AG09309 (cell line): Measurements from ENCODE around the gene NOS3.

ENCODE experiments used
- DNase-seq: peaks from one replicate; pipeline ENCODE4 v3.0.0-alpha.2; 2010; ENCODE audit warnings: low read depth
- H3K4me3 ChIP-seq: 2 replicates; pipeline ENCODE4 v1.5.1; 2011; ENCODE audit warnings: mild to moderate bottlenecking, low read depth, low read length, moderate library complexity; ENCODE audit not compliant: control insufficient read depth
- CTCF ChIP-seq: IDR thresholded peaks from 2 replicates; pipeline ENCODE4 v1.5.1; 2011; ENCODE audit warnings: mild to moderate bottlenecking, low read depth, low read length, inconsistent platforms; ENCODE audit not compliant: insufficient read depth, control insufficient read depth; ENCODE audit errors: missing control alignments

NOS3 gene

DNA sequence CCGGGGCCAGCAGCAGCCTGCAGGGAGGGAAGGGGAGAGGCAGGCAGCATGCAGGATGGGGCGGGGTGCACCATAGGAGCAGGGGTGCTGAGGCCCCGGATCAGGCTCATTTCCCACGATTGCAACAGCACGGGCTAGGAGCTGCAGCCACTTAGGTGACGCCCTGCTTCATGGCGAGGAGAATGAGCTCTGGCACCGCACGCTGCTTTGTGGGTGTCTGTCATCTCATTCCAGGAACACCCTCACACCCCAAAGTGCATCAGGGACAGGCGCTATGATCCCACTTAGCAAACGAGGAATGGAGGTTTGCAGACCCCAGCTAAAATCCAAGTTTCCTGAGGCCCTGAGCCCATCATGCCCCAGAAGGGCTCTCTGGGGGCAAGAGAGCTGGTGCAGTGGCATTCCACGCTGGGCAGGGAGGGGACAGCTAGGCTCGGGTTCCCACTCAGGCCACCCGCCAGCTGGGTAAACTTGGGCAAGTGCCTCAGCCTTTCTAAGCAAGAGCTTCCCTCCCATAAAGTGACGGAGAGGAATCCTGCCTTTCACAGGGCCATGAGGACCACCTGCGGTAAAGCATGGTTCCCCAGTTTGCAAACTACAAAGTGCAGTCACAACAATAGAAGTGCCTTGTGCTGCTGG, 22.0 kb upstream of the NOS3 start:
- no peak for DNase-seq
- no peak for TF ChIP-seq CTCF
- H3K4me3 ChIP-seq = no peak overlapping the region

DNA sequence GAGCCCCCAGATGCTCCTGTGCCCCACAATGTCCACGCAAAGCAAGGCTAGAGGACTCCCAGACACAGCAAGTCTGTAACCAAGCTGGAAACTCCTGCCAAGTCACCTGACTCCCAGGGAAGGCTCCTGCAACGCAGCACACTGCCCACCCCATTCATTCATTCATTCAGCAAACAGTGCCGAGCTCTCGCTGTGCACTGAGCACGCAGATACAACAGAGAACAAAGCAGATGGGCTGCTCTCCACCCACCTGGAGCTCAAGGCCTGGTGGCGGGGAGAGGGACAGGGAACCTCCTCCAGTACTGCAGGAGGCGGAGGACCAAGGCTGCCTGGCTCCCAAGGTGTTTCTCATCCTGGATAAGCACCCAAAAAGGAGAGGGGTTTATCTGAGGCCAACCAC, 21.3 kb upstream of the NOS3 start:
- no peak for DNase-seq
- no peak for TF ChIP-seq CTCF
- H3K4me3 ChIP-seq = no peak overlapping the region

DNA sequence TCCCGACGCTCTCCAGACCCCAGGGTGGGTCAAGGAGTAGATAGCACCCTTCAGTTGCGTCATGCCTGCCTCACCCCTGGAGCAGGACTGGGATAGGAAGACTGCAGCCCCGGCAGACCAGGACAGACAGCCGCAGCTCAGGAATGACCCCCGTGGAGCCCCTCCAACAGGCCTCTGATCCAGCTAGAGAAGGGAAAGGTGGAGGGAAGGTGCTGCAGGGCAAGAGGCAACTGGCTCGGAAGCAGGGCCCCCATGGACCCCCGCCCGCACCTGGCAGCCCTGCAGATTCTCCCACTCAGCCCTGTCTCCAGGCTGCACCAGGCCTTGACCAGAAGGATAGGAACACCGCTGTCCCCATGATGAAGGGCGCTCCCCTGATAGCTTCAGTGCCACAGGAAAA, 20.4 kb upstream of the NOS3 start:
- DNase-seq = no peak
- no peak for TF ChIP-seq CTCF
- no peak overlapping the region for H3K4me3 ChIP-seq

DNA sequence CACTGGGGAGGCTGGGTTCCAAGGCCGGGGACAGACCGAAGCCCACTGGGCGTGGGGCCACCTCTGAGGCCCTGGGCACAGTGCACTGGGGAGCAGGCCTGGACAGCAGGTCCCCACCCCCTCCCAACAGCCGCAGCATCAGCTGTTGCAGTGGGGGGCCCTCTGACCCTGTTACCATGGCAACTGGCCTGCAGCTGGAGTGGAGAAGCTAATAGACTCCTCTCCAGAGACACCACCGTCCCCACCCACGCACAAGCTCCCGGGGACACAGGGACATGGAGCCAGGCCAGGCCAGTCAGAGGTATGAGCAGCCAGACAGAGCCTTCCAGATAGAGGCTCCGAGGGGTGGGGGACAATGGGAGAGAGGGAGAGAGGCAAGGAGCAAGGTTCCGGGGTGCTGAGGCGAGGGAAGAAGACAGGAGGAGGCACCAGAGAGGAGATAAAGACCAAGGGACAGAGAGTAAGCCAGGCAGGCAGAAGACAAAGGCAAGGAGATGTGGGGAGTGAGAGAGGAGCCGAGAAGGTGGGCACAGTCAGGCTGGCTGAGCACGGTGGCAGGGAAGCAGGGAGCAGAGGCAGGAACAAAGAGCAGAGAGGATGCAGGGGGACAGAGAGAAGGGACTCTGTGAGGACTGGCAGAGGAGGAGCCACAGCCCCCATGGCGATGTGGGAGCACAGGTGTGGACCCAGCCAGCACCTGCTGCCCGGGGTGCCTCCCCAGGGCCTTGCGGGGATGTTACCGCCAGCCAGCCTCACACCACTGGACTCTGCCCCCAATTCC, 19.4 kb upstream of the NOS3 start:
- no peak for DNase-seq
- no peak overlapping the region for H3K4me3 ChIP-seq
- no peak for TF ChIP-seq CTCF

DNA sequence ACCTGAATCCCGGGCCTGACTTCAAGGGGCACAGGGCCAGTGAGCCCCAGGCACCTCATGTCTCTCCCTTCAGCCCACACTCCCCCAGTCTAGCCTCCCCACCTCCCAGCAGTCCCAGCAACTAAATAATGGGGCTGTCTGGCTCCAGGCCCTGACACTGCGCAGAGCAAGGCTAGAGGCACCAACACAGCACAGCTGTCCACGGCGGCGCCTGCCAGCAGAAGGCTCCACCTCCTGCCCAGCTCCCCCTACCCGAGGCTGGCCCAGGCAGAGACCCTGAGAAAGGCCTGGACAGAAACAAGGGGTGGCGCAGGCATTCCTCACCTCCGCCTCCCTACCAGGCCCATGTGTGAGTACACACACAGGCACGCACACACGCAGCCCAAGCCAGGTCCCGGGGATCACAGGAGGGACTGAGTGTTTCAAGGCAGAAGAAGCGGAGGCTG, 18.8 kb upstream of the NOS3 start:
- DNase-seq = no peak
- H3K4me3 ChIP-seq = no peak overlapping the region
- no peak for TF ChIP-seq CTCF

GRCh38 chr7:150972741-150973140, 18.1 kb upstream of the NOS3 start:
- no peak for DNase-seq
- TF ChIP-seq CTCF = no peak
- H3K4me3 ChIP-seq = no peak overlapping the region
